Frontal cortex (tissue), 4 donors: Measurements from ENCODE around the gene ADAMTSL2. TPM values are rescaled to one million over a fixed set of nuclear protein-coding genes. Genes with fewer than 3 reads are reported as not detected.

Source experiments
- DNase-seq, 2 donors: peaks; one replicate each; pipeline ENCODE4 v3.0.0; 2012; ENCODE audit warnings: low spot score in 2 of 2
- FAIRE-seq: peaks from 2 replicates; lab custom pipeline; 2012; peaks lifted over from hg19 to GRCh38; lab: Jason Lieb, UNC
- total RNA-seq: library from RNA; depleted of rRNA; stranded (reverse); fragments of >200 nt; gene quantifications from one replicate; pipeline ENCODE4 v1.2.3, GENCODE V29; 2014
- donor health status: control.
- donor health status: control.
- donor health status: control.

Gene ADAMTSL2
- total RNA-seq: 2.4 TPM

DNA sequence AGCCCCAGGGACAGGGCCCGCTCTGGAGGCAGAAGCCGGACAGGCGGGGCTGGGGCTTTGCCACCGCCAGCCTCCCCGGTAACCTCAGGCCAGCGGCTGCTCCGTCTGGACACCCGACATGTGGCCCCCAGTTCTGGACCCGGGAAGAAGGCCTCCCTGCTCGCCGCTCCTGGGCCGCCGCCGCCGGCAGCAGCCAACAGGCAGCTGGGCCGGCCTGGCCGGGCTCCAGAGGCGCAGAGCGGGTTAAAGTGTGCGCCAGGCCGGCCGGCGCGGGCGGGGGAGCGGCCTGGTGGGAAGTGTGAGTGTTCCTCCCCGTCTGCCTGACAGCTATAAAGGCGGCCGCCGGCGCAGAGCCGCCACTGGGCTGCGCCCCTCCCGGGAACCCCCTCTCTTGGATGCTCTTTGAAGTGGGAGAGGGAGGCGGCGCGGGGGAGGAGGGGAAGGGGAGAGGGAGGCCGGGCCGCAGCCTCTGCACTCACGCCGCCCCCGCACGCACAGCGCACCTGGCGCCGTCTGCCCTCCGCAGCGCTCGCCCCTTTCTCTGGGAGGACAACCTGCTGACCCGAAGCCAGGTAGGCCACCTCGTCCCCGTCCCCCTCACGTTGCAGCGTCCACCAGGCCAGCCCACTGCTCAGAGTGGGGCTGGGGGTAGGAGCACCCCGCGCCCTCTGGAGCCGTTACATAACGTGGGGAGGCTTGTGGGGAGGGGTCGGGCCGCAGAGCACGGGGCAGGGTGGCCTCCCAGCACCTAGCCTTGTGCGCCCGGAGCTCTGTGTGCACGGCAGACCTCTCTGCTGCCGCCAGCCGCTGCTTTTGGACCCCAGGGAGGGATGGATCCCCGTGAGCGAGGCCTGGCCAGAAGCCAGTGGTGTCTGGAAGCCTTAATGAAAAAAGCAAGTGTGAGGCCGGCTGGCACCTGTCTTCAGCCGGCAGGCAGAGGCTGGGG is at the start of gene ADAMTSL2:
Gene ADAMTSL2 (plus strand): TSS at position 359 of the 946 bp plus-strand sequence. CDS start 2,009 bp downstream, outside the sequence.
- DNase-seq (peak; percentile 80 to 83), FAIRE-seq (no peak)

GRCh38 chr9:133485531-133486260 is 48.8 kb upstream of the ADAMTSL2 start:
- no peak for FAIRE-seq
- no peak for DNase-seq

DNA sequence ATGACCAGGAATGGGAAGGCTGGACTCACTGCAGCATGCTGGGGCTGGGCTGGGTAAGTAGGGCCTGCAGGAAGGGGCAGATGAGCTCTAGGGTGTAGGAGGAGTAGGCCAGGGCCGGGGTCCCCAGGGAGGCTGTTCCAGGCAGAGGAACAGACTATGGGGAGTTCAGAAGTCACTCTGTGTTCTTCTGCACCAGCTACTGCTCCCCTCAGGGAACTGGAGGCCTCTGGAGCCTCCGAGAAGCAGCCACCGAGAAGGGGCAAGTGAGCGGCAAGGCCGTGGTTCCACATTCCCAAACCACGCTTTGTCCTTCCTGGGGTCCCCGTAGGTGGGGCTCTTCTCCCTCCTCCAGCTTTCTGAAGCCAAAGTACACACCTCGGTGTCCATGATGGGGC is 47.2 kb upstream of the ADAMTSL2 start:
- no peak for DNase-seq
- FAIRE-seq: no peak

DNA sequence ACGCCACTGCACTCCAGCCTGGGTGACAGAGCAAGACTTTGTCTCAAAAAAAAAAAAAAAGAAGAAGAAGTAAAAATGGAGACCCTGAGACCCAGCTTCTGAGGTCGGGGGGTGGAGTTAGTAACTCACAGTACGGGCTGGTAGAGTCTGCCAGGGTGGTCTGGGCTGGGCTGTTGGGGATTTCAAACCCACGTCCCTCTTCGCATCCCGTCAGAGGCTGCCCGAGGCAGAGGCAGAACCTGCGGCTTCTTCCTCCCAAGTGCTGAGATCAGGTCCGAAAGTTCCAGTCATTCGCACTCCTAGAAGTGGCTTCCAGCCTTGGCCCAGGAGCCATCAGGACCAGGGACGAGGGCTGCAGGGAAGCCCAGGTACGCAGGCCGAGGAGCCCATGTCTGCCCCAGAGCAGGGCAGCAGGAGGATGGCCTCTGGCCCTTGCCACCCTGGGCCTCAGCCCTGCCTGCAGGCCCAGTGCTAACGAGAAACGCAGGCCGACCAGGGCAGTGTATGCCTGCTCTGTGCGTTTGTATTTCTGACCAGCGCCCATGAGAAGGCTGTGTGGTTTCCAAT is 45.7 kb upstream of the ADAMTSL2 start:
- FAIRE-seq (no peak), DNase-seq (no peak)

- DNase-seq (no peak), FAIRE-seq (no peak)
Measured at GRCh38 chr9:133489253-133490190, 45.0 kb upstream of the ADAMTSL2 start.

- DNase-seq (no peak), FAIRE-seq (no peak)
Measured at GRCh38 chr9:133490201-133490681, 44.3 kb upstream of the ADAMTSL2 start.

DNA sequence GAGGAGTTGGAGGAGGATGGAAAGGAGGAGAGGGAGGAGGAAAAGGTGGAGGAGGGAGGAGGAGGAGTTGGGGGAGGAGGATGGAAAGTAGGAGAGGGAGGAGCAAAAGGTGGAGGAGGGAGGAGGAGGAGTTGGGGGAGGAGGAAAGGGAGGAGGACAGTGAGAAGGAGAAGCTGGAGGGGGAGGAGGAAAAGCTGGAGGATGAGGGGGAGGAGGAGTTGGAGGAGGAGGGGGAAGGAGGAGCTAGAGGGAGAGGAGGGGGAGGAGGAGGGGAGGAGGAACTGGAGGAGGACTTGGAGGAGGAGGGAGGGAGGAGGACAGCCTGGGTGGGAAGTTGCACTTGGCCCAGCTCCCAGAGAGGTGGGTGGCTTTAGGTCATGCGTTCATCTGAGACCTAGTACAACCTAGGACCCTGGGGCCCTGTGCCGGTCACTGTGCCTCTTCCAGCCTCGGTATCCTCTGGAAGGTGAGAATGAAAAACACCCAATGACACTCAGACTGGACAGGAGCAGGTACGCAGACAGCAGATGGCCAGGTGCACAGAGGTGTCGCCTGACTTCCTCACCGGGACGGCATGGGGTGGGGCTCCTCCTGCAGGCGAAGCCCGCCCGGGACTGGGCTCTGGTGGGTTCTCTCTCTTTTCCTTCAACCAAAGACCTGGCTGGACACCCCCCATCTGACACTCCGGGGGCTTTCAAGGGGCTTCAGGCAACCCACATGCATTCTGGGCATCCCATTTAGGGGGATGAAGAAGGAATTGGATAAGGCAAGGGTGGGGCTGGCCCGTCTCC is 43.4 kb upstream of the ADAMTSL2 start:
- FAIRE-seq (no peak), DNase-seq (no peak)

DNA sequence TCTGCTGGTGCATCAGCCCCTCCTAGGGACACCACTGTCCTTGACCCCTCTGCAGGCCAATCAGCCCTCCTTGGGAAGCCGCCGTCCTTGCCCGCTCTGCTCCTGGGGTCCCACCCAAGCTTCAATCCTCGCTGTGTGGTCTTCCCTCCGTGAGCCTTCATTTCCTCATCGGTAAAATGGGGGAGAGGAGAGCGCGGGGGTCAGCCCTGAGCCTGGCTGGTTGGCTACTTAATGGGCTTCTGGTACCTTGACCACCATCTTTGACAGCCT is 42.9 kb upstream of the ADAMTSL2 start:
- FAIRE-seq (no peak), DNase-seq (no peak)

DNA sequence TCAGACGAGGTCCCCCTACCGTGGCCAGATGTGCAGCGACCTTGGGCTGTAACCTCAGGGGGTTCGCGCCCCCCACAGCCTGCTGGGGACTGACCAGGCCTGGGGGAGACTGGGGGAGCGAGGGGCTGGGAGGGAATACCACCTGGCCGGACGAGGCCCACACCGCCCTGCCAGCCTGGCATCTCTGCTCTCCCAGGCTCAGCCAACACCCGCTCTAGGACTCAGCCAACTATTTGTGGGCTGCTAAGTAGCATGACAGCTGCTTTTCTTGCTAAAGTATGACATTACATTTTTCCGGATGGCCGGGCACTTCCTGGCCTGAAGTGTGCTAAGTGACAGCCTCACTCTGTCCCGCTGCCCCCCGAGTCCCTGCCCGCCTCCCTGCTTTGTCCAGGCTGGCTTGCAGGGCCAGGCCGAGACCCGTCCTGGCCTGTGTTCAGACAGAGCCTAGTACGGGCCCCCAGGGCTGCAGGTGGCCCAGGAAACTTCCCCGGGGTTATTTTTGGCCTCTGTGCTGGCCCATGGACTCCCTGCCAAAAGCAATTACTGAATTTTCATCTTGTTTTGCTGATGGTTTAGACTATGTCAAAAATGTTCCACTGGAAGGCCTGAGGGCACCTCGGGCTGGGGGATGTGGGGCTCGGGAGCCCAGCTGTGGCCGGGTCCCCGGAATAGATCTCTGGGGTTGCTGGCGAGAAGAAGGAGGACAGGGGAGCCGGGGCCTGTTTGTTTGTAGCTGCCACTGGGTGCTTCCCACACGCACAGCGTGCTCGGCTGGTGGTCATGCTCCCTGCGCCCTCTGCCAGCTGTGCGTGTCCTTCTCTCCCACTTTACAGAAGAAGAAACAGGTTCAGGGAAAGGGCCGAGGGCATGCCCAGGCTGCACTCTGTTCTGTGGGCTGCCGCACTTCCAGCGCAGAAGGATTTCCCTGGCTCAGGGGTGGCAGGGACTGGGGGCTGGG is 42.2 kb upstream of the ADAMTSL2 start:
- DNase-seq (no peak), FAIRE-seq (no peak)

DNA sequence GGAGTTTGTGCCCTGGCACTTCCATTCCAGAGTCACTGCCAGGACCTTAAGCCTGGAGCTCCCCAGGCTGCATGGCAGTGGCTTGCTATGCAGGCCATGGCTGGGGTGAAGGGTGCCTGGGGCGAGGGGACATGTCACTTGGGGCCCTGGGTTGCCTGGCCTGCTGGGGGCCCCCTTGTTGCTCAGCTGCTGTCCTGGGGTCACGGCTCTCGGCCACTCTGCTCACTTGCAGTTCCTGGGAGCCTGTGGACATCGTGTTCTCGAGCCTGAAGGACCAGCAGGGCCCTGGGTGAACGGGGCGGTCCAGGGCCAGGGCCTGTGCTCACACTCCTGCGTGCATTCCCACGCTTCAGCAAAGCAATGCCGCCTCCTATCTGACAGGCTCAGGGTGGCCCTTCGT is 41.1 kb upstream of the ADAMTSL2 start:
- DNase-seq: no peak
- FAIRE-seq: no peak

DNA sequence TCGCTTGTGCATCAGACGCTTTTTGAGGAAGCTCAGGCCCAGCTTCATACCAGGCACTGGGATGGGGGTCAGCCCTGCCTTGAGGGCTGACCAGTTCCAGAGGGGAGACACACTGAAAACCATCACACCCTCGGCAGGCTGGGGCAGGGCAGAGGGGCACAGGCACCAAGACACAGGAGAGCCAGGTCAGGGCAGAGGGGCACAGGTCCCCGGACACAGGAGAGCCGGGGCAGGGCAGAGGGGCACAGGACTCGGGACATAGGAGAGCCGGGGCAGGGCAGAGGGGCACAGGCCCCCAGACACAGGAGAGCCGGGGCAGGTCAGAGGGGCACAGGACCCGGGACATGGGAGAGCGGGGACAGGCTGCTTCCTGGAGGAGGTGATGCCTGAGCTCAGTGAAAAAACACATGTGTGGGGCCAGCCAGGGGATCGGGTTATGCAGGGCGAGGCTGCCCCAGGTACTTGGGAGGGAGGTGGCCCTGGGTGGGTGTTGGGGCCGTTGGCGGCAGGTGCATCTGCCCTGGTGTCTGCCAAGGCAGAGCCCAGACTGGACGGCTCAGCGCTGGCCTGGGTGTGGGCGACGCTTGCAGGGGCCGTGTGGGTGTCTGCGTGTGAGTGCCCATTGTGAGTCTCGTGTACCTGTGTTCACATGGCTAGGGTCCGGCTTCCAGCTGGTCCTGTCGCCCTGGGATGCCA is 40.5 kb upstream of the ADAMTSL2 start:
- no peak for FAIRE-seq
- DNase-seq: no peak

- FAIRE-seq (no peak), DNase-seq (no peak)
Measured at GRCh38 chr9:133494636-133495326, 39.7 kb upstream of the ADAMTSL2 start.

DNA sequence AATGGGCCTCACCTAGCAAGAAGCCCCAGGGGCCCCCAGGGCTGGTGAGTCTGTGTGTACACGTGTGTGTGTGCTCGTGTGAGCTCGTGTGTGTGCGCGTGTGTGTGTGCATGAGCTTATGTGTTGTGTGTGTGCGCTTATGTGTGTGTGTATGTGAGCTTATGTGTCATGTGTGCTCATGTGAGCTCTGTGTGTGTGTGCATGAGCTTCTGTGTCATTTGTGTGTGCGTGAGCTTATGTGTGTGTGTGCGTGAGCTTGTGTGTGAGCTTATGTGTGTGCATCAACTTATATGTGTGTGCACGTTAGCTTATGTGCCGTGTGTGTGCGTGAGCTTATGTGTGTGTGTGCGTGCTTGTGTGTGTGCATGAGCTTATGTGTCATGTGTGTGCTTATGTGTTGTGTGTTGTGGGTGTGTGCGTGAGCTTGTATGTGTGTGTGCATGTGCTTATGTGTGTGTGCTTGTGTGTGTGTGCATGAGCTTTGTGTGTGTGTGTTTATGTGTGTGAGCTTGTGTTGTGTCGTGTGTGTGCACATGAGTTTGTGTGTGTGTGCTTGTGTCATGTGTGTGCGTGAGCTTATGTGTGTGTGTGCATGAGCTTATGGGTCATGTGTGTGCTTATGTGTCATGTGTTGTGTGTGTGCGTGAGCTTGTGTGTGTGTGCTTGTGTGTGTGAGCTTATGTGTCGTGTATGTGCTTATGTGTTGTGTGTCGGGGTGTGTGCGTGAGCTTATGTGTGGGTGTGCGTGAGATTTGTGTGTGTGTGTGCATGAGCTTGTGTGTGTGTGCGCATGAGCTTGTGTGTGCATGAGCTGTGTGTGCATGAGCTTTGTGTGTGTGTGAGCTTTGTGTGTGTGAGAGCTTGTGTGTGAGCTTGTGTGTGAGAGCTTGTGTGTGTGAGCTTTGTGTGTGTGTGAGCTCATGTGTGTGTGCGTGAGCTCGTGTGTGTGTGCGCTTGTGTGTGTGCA is 38.9 kb upstream of the ADAMTSL2 start:
- FAIRE-seq (no peak), DNase-seq (no peak)

GRCh38 chr9:133496861-133497842 is 37.4 kb upstream of the ADAMTSL2 start:
- no peak for DNase-seq
- no peak for FAIRE-seq
